SK-N-MC (cell line): ENCODE results near the gene C19orf81.

Experiments used
- DNase-seq: peaks from one replicate; pipeline ENCODE4 v3.0.0-alpha.2; 2011; ENCODE audit warnings: low read depth, low spot score
- H3K27ac ChIP-seq: fragments of 200-600 bp; sonication (generic); 2 replicates; pipeline ENCODE4 v1.5.1; 2016; ENCODE audit warnings: mixed run types
- H3K36me3 ChIP-seq: fragments of 200-600 bp; sonication (generic); 2 replicates; pipeline ENCODE4 v1.6.1; 2017; ENCODE audit warnings: antibody characterized with exemption, low read length, mixed read lengths; ENCODE audit not compliant: insufficient read depth
- H3K4me3 ChIP-seq: fragments of 200-600 bp; sonication (generic); 2 replicates; pipeline ENCODE4 v1.5.1; 2016
- H3K9ac ChIP-seq: fragments of 200-600 bp; sonication (generic); 2 replicates; pipeline ENCODE4 v1.8.0; 2017; ENCODE audit warnings: mixed run types, mixed read lengths; ENCODE audit not compliant: insufficient read length
- H3K9me3 ChIP-seq: fragments of 200-600 bp; sonication (generic); 2 replicates; pipeline ENCODE4 v1.6.1; 2017; ENCODE audit warnings: low read depth, mild to moderate bottlenecking, antibody characterized with exemption, low read length, moderate library complexity, mixed read lengths
- EZH2 ChIP-seq: fragments of 200-600 bp; sonication (generic); IDR thresholded peaks from one replicate; pipeline ENCODE4 v1.6.1; 2017; ENCODE audit warnings: antibody characterized with exemption
- FOXP2 ChIP-seq: optimal IDR thresholded peaks from 2 replicates; pipeline ENCODE3; 2011; ENCODE audit warnings: mild to moderate bottlenecking, moderate library complexity; ENCODE audit not compliant: insufficient read depth; ENCODE audit errors: extremely low read length, control extremely low read depth
- POLR2AphosphoS5 ChIP-seq: IDR thresholded peaks from 2 replicates; pipeline ENCODE4 v1.6.1; 2012; ENCODE audit warnings: mild to moderate bottlenecking, low read depth, low read length, borderline replicate concordance

The C19orf81 gene

DNA sequence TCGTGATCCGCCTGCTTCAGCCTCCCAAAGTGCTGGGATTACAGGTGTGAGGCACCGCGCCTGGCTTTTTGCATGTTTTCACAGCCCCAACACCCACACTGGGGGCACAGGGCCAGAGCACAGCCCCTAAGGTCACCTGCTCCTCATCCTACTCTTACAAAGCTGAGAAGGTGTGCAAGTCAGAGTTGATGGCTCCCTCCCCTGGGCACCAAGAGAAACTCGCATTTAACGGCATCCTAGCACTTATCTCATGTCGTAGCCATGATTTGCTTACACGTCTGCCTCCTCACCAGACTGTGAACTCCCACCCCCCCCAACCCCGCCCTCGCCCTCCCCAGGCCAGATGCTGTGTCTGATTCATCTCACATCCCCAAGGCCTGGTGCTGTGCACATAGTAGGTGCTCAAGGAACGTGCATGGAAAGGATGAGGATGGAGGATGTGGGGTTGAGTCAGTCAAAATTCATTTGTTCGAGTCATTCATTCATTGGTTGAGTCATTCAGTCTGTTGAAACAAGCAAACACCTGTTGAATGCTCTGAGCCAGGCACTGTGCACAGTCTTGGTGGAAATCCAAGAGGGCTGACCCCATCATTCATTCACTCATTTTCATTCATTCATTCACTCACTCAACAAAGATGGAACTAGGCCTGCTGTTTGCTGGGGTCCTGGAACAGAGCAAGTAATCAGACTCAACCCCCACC, 59.1 kb downstream of the C19orf81 start:
- no peak for DNase-seq
- Histone ChIP-seq H3K36me3 (peaks cover 14% of the 10 kb centered on the region; the same call in 1 of the 2 replicates), H3K9me3 (no peaks in the 10 kb centered on the region), H3K9ac (no peak overlapping the region), H3K27ac (no peak overlapping the region), H3K4me3 (no peak overlapping the region)
- TF ChIP-seq EZH2 (no peak), POLR2AphosphoS5 (no peak), FOXP2 (no peak)
